GM18858 (cell line): ENCODE measurements around the gene KLHL21.

Experiments used
- ATAC-seq: cut with Tn5 transposase; IDR thresholded peaks from one replicate; pipeline ENCODE4 v1.9.1; 2021; ENCODE audit not compliant: unreplicated experiment

The KLHL21 gene

GRCh38 chr1:6557597-6557996 is 45.1 kb downstream of the KLHL21 start:
- no peak for ATAC-seq

- ATAC-seq: no peak
Measured at GRCh38 chr1:6554907-6555778, 47.5 kb downstream of the KLHL21 start, which contains the start of gene TAS1R1. TAS1R1 (plus strand) TSS chr1:6555307; CDS start chr1:6555374, 67 bp downstream.

DNA sequence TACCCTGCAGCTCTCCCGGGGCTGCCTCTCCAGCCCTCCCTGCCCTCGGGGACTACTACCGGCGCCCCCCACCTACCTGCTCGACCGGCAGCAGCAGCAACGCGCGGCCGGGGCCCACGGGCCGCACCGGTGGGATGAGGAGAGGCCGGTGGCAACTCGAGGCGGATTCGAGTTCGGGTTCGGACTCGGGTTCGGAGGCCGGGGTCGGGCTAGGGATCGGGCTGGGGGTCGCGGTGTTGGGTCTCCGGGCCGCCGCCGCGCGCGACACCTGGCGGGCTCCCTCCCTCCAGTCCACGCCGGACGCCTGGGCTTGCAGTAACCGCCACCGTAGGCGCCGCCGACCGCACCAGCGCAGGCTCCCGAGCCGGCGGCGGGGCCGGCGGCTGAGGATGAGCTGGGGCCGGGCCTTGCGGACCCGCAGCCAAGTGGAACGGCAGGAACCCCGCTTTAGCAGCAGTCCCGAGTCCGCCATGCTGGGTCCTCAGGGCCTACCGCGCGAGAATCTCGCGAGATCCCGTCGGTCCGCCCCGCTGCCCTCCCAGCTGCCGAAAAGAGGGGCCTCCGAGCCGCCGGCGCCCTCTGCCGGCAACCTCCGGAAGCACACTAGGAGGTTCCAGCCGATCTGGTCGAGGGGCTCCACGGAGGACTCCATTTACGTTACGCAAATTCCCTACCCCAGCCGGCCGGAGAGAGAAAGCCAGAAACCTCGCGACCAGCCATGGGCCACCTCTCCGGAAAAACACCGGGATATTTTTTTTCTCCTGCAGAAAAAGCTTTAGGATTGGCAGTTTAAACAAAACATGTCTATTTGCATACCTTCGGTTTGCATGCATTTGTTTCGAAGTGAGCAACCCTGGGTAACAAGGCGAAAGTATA is 48.4 kb downstream of the KLHL21 start, which contains the start of gene NOL9:
NOL9 (minus strand) TSS at position 483 of the 876 bp plus-strand sequence; CDS start at position 472, 11 bp downstream.
- ATAC-seq: no peak

DNA sequence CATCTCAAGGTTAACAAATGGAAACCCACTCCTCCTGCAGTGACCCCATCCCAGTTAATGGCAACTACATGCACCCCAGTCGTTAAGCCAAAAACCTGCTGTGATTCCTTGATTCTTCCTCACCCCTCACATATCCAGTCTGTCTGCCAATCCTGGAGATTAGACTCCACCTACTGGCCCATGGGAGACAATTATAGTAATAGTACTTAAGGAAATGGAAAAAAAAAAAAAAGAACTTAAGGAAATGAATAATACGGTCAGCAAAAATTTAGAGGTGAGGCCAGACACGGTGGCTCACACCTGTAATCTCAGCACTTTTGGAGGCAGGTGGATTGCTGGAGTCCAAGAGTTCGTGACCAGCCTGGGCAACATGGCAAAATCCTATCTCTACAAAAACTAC is 55.4 kb downstream of the KLHL21 start:
- no peak for ATAC-seq

GRCh38 chr1:6546326-6546725 is 56.3 kb downstream of the KLHL21 start:
- ATAC-seq: no peak

GRCh38 chr1:6545276-6546112 is 57.2 kb downstream of the KLHL21 start:
- no peak for ATAC-seq

DNA sequence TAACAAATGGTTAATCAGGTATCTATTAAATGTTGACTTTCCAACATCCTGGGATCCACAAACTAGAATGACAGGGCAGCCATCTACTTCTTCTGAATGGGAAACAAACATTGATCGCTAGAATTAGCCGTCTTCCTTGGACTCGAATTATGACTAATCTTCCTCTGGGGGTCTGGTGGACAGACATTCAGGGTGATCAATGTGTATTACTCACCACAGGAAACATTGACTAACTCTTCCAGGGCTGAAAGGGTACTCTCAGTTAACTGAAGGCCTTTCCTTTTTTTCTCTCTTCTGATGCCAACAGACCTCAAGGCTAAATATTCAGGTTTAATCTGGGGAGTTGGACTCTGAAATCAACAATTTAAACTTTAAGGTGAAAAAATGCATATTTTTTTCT is 57.8 kb downstream of the KLHL21 start:
- no peak for ATAC-seq
